D341Med (cell line): ENCODE results near the gene HRH1.

ENCODE experiments used
- DNase-seq: peaks from one replicate; pipeline ENCODE4 v3.0.0; 2012; ENCODE audit warnings: low spot score

The HRH1 gene

GRCh38 chr3:11283139-11283475 is 128.8 kb downstream of the HRH1 start:
- no peak for DNase-seq

- DNase-seq: no peak
These were observed 129.7 kb downstream of the HRH1 start for GRCh38 chr3:11284011-11284410.

GRCh38 chr3:11285471-11285870 is 131.2 kb downstream of the HRH1 start:
- DNase-seq: no peak

- DNase-seq: no peak
These were observed 133.1 kb downstream of the HRH1 start for GRCh38 chr3:11287404-11287803.

- DNase-seq: no peak
These were observed 133.8 kb downstream of the HRH1 start for GRCh38 chr3:11288021-11288491.

- DNase-seq: no peak
These were observed 134.7 kb downstream of the HRH1 start for GRCh38 chr3:11288786-11289637.

GRCh38 chr3:11289864-11290263 is 135.6 kb downstream of the HRH1 start:
- DNase-seq: no peak

GRCh38 chr3:11290743-11291680 is 136.7 kb downstream of the HRH1 start:
- no peak for DNase-seq

- DNase-seq: no peak
These were observed 137.5 kb downstream of the HRH1 start for GRCh38 chr3:11291808-11292207.

- DNase-seq: no peak
These were observed 142.8 kb downstream of the HRH1 start for GRCh38 chr3:11297126-11297525.

- DNase-seq: no peak
These were observed 146.7 kb downstream of the HRH1 start for GRCh38 chr3:11300970-11301369.

GRCh38 chr3:11302444-11302843 is 148.2 kb downstream of the HRH1 start:
- no peak for DNase-seq

- DNase-seq: no peak
These were observed 149.9 kb downstream of the HRH1 start for GRCh38 chr3:11304175-11304574.

- DNase-seq: no peak
These were observed 151.2 kb downstream of the HRH1 start for GRCh38 chr3:11305509-11305908.

GRCh38 chr3:11306817-11307589 is 152.7 kb downstream of the HRH1 start:
- no peak for DNase-seq

GRCh38 chr3:11307830-11308432 is 153.6 kb downstream of the HRH1 start:
- DNase-seq: no peak

- DNase-seq: no peak
These were observed 156.0 kb downstream of the HRH1 start for GRCh38 chr3:11310258-11310657.

- DNase-seq: no peak
These were observed 157.9 kb downstream of the HRH1 start for GRCh38 chr3:11312166-11312565.
